Ovary (tissue), 9 donors: ENCODE measurements around the gene SPATA18. TPM values are rescaled to one million over a fixed set of nuclear protein-coding genes. Genes with fewer than 3 reads are reported as not detected.

Source experiments
- DNase-seq, 5 donors: peaks; one replicate each; pipeline ENCODE4 v3.0.0-alpha.2; 2019 to 2020
- H3K27ac ChIP-seq, 2 donors: fragments of 200-600 bp; one replicate each; pipeline versions ENCODE4 v1.5.1 to v1.8.0; 2019 to 2022
- H3K27me3 ChIP-seq: fragments of 200-600 bp; one replicate; pipeline ENCODE4 v1.8.0; 2022
- H3K36me3 ChIP-seq: fragments of 200-600 bp; sonication (generic); one replicate; pipeline ENCODE4 v1.5.1; 2019
- H3K4me1 ChIP-seq: one replicate; pipeline ENCODE4 v1.8.1; 2013; ENCODE audit warnings: mild to moderate bottlenecking, moderate library complexity; ENCODE audit not compliant: insufficient read depth
- H3K4me3 ChIP-seq: fragments of 200-600 bp; sonication (generic); one replicate; pipeline ENCODE4 v1.5.1; 2017
- H3K9me3 ChIP-seq, 2 donors: fragments of 200-600 bp in 1 of 2; sonication (generic) in 1 of 2; one replicate each; pipeline versions ENCODE4 v1.5.1 to v1.8.1; 2013 to 2019; ENCODE audit warnings: mild to moderate bottlenecking in 1 of 2, moderate library complexity in 1 of 2
- CTCF ChIP-seq, 3 donors: fragments of 450-650 bp in 2 of 3; fragments of 200-600 bp in 1 of 3; IDR thresholded peaks; one replicate each; pipeline versions ENCODE4 v1.5.1 to v1.8.0; 2016 to 2022; ENCODE audit warnings: antibody characterized with exemption in 3 of 3, mild to moderate bottlenecking in 1 of 3
- EP300 ChIP-seq: sonication (generic); formaldehyde crosslinking; IDR thresholded peaks from one replicate; pipeline ENCODE4 v1.6.1; 2017; ENCODE audit warnings: antibody characterized with exemption
- POLR2A ChIP-seq: fragments of 450-650 bp; IDR thresholded peaks from one replicate; pipeline ENCODE4 v1.6.1; 2017; ENCODE audit warnings: antibody characterized with exemption, mild to moderate bottlenecking, moderate library complexity
- WGBS, 3 donors: extraction: QIAGEN DNeasy Blood & Tissue Kit in 1 of 3; methylation state at CpG; one replicate each; pipeline versions ENCODE4 v1.1.5 to v1.1.7; 2013 to 2017; 5-methylcytosine and 5-hydroxymethylcytosine counted together
- intact Hi-C, 4 donors: fragments of 100-400 bp; cut with DNase I; formaldehyde crosslinking; loops; one replicate each; pipeline versions ENCODE4 v1.11.0 to v1.15.1; 2022 to 2023
- polyA plus RNA-seq, 2 donors: library from polyadenylated mRNA; stranded (reverse); fragments of 200-250 nt in 1 of 2; fragments of 350-450 nt in 1 of 2; fragmentation: Illumina TruSeq in 1 of 2; extraction: RNeasy Lipid Tissue Mini Kit (QIAGEN cat#74804) in 1 of 2; gene quantifications; one replicate each; pipeline ENCODE4 v1.2.3, GENCODE V29; 2013 to 2014
- total RNA-seq, 7 donors: library from RNA; depleted of rRNA in 2 of 7; stranded (reverse); fragments of >200 nt in 2 of 7; fragmentation: NEBNext Ultra II Directional in 3 of 7; extraction: Animal tissue kit (Norgen Biotek cat#: 25700) in 3 of 7; gene quantifications; one replicate each; pipeline versions ENCODE4 v1.1.0 to v1.2.4, GENCODE V29; 2016 to 2023
- donor health status: DM: no; HTN: no; CAD: no; lungs with moderate emphysema.
- donor health status: DM: no; HTN: no; CAD: no.
- donor health status: Bipolar disorder and iron deficiency.
- donor health status: DM: yes; HTN: yes; CAD: no.
- donor health status: DM: no; HTN: no; CAD: no.
- donor health status: DM: yes; HTN: yes; CAD: no.

The SPATA18 gene
- total and polyA plus RNA-seq, 9 donors = 0.77 to 40.6 (median 4.8) TPM

GRCh38 chr4:52107336-52107735 lies 56.2 kb downstream of the SPATA18 start:
- H3K9me3 ChIP-seq = no peaks in the 10 kb centered on the region
- no peaks in the 10 kb centered on the region for H3K36me3 ChIP-seq
- DNase-seq = no peak
- intact Hi-C loops = no loop called here
- 22 to 27% (median 23%) methylated on average over 3 of the region's 3 CpGs for WGBS, 3 donors
- H3K4me3 ChIP-seq = no peak overlapping the region
- H3K27ac ChIP-seq = no peak overlapping the region
- no peak for TF ChIP-seq POLR2A
- no peak for TF ChIP-seq CTCF (IDR thresholded peaks at IDR 0.05)
- TF ChIP-seq EP300 = no peak
- H3K4me1 ChIP-seq = no peaks in the 10 kb centered on the region
- H3K27me3 ChIP-seq = no peaks in the 10 kb centered on the region

GRCh38 chr4:52107745-52108144 lies 56.6 kb downstream of the SPATA18 start:
- Histone ChIP-seq H3K9me3 (no peaks in the 10 kb centered on the region), H3K36me3 (no peaks in the 10 kb centered on the region), H3K4me3 (no peak overlapping the region), H3K27ac (no peak overlapping the region), H3K4me1 (no peaks in the 10 kb centered on the region), H3K27me3 (no peaks in the 10 kb centered on the region)
- DNase-seq = no peak
- 50 to 62% (median 59%) methylated on average over 1 of the region's 1 CpG for WGBS, 3 donors
- TF ChIP-seq EP300 = no peak
- TF ChIP-seq POLR2A = no peak
- no peak for TF ChIP-seq CTCF (IDR thresholded peaks at IDR 0.05)
- intact Hi-C loops = no loop called here

- H3K27me3 ChIP-seq = no peaks in the 10 kb centered on the region
- H3K36me3 ChIP-seq = no peaks in the 10 kb centered on the region
- no peak for DNase-seq
- TF ChIP-seq POLR2A (no peak), EP300 (no peak), CTCF (IDR thresholded peaks at IDR 0.05) (no peak)
- H3K27ac ChIP-seq = no peak overlapping the region
- H3K4me1 ChIP-seq = no peaks in the 10 kb centered on the region
- intact Hi-C loops = no loop called here
- H3K9me3 ChIP-seq = no peaks in the 10 kb centered on the region
- no peak overlapping the region for H3K4me3 ChIP-seq
- WGBS, 3 donors = 90 to 95% (median 92%) methylated on average over 1 of the region's 1 CpG
These were observed 59.1 kb downstream of the SPATA18 start for GRCh38 chr4:52110171-52110570.

GRCh38 chr4:52111995-52112394 lies 60.9 kb downstream of the SPATA18 start:
- Histone ChIP-seq H3K27me3 (no peaks in the 10 kb centered on the region), H3K27ac (no peak overlapping the region), H3K4me3 (no peak overlapping the region), H3K9me3 (no peaks in the 10 kb centered on the region), H3K4me1 (no peaks in the 10 kb centered on the region), H3K36me3 (no peaks in the 10 kb centered on the region)
- intact Hi-C loops = no loop called here
- no peak for TF ChIP-seq EP300
- no peak for TF ChIP-seq POLR2A
- DNase-seq = no peak
- 3 to 20% (median 9%) methylated on average over 1 of the region's 1 CpG for WGBS, 3 donors

GRCh38 chr4:52112411-52112810 lies 61.3 kb downstream of the SPATA18 start:
- 13 to 22% (median 13%) methylated on average over 1 of the region's 1 CpG for WGBS, 3 donors
- DNase-seq = no peak
- no peaks in the 10 kb centered on the region for H3K4me1 ChIP-seq
- TF ChIP-seq EP300 = no peak
- TF ChIP-seq CTCF (IDR thresholded peaks at IDR 0.05) = no peak
- TF ChIP-seq POLR2A = no peak
- intact Hi-C loops = no loop called here
- H3K4me3 ChIP-seq = no peak overlapping the region
- H3K9me3 ChIP-seq = no peaks in the 10 kb centered on the region
- H3K36me3 ChIP-seq = no peaks in the 10 kb centered on the region
- no peaks in the 10 kb centered on the region for H3K27me3 ChIP-seq
- H3K27ac ChIP-seq = no peak overlapping the region
